ENCODE results near the gene NR2E1.

NR2E1 gene

DNA sequence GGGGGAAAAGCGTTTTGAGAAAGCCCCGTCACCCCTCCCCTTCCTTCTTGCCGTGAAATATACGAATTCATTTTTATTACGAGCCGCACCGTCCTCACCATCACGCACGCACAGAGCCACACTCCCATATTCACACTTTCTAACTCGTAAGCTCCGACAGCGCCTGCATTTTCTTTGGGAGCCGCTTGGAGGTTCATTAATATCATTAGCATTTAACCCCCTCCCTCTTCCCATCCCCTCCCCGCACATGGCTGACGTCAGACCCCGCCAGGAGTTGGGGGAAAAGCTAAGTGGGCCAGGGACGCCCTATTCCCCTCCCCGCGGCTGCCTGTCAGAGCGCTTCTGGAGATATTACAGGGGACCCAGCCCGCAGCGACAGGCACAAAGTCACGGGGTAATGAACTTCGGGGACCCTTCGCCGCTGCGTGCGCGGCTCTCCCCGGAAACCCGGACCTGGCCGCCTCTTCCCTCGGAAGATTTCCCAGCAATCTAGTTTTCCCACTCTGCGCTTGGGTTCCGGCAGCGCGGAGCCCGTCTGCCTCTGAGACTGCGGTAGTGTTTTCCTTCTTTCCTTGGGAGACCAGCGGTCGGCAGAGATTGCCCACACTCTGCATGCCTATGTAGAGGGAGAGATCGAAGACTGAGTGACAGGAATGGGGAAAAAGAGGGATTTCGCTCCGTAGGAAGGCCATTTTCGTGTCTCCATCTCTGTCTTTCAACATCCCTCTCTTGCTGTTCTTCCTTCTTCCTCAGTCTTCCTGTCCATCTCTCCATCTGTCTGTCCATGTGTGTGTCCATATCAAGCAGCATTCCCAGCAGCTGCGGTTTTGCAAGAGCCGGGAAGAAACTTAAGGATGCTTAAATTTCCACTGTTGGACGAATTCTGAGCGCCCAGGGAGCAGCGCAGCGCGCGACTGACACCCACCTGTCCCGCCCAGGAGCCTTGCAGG, at the start of gene NR2E1:
Gene NR2E1, plus strand, starts transcription at position 309 of the 950 bp plus-strand sequence. CDS start 744 bp downstream, outside the sequence.
- DNase-seq (ENCODE audit: low read depth in 2 of 2) = no peak

DNA sequence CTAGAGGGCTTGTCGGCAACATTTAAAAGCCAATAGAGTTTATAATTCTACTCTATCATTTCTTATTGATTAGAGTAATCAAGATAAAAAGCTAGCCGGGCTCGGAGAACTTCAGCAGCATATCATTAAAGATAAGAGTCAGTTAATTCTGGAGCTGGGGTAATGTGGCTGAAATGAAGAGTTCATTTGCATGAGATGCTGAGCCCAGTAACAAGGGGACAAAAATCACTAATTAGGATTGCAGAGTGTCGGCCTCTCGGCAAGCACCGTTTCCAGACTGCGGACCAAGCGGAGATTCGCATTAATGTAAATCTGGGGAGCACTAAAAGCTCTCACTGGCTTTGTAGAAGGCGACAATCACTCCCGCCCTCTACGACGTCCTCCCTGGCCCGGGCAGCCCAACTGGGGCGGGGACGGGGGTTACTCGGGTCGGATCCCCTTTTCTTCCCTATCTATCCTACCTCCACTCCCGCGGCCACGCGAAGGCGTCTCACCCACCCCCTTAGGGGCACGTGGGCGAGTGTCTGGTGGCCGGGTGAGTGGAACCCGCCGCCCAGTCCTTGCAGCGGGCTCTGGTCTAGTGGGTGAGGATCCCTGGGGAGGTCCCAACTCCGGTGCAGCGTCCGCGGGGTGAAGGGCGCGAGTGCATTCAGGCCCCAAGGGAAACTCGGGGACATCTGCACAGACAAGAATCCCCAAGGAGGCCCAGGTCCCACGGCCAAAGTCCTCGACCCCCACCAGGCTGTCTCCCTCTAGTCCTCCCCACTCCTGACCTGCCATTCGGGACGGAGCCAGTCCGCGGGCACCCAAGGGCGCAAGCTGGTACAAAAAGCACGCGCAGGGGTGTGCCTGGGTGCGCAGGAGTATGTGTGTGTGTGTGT, 49.0 kb upstream of the NR2E1 start:
- DNase-seq (ENCODE audit: low read depth in 2 of 2) = no peak

GRCh38 chr6:108117427-108118358, 48.1 kb upstream of the NR2E1 start:
- DNase-seq (ENCODE audit: low read depth in 2 of 2) = no peak

GRCh38 chr6:108118359-108118724, 47.5 kb upstream of the NR2E1 start:
- DNase-seq (ENCODE audit: low read depth in 2 of 2) = no peak

DNA sequence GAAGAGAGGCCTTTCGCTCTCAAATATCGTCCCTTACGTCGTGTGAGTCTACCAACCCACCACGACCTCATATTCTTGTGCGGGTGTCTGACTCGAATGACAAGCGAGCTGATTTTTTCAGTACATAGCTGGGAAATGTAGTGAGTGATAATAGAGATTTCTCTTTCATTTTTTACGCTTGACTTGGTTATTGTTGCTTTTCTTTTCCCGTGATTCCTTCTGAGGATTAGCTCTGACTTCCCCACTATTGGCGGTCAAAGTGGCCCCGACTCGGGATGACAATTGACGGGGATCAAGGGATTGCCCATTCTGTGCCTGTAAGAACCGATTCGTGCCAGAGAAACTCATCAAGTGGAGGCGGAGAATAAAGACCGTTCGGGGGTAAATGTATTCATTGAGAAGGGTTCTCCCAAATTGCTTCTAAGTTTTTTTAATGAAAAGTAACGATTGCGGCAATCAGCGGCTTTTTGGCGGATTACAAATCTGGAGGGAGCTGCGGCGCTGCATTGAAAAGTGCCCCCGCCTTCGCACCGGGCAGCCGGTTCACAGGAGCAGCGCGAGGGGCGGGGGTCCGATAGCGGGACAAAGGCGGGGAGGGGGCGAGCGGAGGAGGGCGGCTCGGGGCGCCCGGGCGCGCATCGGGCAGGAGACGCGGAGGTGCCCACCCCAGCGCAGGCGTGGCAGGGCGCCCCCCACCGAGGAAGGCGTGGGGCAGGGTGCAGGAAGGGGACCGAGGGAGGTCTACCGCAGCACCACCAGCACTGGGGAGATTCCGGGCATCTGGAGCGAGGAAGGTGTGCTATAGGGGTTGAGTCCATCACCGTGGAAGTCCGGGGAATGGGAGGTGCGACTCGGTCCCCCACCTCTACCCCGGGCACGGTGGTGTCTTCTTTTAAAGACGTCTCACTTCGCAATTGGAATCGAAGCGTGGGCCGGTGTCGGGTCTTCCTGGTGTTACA, 46.7 kb upstream of the NR2E1 start:
- no peak for DNase-seq (ENCODE audit: low read depth in 2 of 2)

- DNase-seq (ENCODE audit: low read depth in 2 of 2) = no peak
These were observed 46.1 kb upstream of the NR2E1 start for GRCh38 chr6:108119769-108120141.

DNA sequence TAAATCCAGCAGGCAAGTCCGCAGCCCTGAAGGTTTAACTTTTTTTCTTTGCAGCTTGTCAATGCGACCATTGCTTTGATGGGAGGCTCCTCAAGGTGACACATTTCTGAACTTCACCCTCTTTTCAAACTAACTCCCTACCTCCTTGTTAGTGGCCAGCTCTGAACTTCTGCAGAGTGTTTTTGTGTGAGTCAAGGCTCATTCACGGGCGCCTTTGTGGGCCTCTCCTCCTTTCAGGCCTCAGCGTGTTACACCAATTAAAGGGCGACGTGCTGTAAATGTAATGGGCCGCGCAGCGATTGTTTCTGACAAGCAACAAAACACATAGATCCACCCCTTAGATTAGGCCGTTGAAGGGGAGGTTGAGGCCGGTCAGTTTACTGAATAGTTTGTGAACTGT, 45.5 kb upstream of the NR2E1 start:
- DNase-seq (ENCODE audit: low read depth in 2 of 2) = no peak

- DNase-seq (ENCODE audit: low read depth in 2 of 2) = no peak
These were observed 44.2 kb upstream of the NR2E1 start for GRCh38 chr6:108121612-108122011.

GRCh38 chr6:108123481-108123929, 42.3 kb upstream of the NR2E1 start:
- DNase-seq (ENCODE audit: low read depth in 2 of 2) = no peak

DNA sequence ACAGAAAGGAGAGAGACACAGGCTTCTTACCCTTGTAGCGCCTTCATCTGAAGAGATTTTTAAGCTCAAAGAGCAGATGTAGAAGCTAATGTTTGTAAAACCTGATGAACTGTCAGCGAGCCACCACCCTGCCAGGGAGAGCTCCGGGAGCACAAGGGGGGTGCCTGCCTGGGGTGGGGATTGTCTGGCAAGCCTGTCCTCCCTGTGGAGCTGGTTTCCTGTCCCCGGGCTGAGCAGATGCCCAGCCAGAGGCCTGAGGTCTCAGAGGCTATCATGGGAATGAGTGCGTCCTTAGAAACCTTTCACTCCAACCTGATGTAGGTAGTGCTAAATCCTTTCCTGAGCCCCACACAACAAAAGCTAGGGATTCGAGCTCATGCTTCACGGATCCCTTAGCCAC, 41.9 kb upstream of the NR2E1 start:
- no peak for DNase-seq (ENCODE audit: low read depth in 2 of 2)

DNA sequence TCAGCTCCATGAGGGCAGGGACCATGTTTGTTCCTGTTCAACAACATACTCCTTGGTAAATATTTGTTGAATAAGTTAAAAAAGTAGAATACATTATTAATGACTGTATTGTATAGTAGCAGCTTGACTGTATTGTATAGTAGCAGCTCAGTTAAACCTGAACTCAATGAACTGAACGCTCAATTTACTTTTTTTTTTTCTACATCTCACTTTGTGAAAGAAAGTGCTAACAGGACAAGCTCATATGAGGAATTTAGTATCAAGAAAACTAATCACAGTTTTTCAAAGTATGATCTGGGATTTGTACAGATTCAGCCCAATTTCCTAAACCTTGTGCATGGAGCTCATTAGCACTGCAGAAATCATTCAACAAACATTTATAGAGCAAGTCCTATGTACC, 38.8 kb upstream of the NR2E1 start:
- DNase-seq (ENCODE audit: low read depth in 2 of 2) = no peak

GRCh38 chr6:108127826-108128225, 38.0 kb upstream of the NR2E1 start:
- no peak for DNase-seq (ENCODE audit: low read depth in 2 of 2)

DNA sequence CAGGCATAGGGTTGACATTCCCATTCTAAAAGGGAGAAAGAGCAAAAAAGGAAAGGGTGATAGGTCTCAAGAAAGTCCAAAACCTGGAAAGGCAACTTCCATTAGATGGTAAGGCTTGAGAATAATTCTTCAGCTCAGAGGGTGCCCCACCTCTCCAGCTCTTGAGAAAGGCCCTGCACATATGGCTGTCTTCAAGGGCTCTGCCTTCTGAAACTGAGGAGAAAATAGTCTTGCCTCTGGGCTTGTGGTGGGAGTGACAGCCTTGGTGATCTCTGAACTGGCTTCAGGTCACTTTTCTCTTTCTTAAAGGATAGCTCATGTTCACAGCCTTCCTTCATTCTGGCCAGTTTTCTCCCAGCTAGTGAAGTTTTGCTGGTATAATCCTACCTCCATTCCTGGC, 35.6 kb upstream of the NR2E1 start:
- DNase-seq (ENCODE audit: low read depth in 2 of 2) = no peak

DNA sequence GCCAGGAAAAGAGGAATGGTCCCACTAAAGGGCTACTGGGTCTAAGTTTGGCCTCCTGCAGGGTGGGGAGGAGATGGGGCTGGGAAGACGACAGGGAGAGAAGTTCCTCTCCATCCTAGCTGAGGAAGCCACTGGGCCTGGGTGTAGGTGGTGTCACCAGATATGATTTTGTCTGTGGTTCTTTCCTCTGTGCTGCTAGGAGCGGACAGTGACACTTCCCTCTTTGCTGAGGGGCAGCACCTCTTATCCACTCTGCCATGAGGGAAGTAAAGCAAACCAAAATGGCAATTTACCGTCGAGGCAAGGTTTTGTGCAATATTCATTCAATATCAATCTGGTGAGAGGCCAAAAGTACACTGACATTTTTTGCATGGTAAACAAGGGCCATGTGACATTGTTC, 33.0 kb upstream of the NR2E1 start:
- DNase-seq (ENCODE audit: low read depth in 2 of 2) = no peak

GRCh38 chr6:108133594-108134179, 32.1 kb upstream of the NR2E1 start:
- DNase-seq (ENCODE audit: low read depth in 2 of 2) = peak; percentile 44 to 53

DNA sequence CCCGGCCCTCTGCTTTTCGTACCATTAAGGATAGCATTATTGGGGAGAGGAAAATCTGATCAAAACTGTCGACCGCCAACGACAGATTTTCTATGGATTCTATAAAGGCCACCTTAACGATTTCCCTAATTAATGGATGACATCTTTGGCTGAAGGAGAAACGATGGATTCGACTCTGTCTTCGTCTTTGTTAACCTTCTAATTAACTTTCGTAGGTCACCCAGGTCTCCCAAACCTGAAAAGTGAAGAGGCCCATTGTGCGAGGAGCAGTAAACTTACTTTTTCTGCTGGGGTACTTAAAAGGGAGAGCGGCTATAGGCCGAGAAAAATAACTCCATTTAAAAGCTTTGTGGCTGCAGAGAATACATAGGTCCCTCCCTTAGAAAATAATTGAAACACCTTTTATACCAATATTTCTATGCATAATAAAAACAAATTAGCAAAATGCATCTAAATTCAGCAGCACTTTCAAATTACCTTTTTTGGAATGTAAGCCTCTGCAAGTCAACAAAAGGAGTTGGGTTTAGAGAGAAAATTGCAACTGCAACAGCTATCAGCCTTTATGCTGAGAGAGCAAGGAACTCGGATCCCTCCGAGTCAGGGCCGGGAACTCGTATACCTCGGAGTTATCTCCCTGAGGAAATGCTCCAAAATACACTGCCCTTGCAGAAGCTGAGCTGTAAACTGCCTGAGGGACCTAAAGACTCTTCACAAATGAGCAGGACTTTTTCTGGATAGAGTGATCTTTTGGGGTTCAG, 31.4 kb upstream of the NR2E1 start:
- no peak for DNase-seq (ENCODE audit: low read depth in 2 of 2)

DNA sequence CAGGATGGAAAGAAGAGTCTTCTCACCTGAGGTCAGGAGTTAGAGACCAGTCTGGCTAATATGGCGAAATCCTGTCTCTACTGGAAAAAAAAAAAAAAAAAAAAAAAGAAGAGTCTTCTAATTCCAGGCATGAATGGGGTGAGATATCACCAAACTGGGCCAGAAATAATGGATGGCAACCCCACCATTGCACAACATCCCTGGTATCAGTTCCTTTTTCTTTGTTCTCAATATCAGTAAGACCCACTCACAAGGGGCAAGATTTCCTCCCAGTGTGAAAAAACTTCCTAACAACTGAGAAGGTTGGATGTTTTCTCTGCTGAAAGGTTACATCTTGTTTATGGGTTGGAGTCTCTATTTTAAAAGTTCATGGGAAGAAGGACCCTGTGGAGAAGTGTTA, 23.6 kb upstream of the NR2E1 start:
- no peak for DNase-seq (ENCODE audit: low read depth in 2 of 2)

GRCh38 chr6:108145639-108146038, 20.2 kb upstream of the NR2E1 start:
- no peak for DNase-seq (ENCODE audit: low read depth in 2 of 2)

GRCh38 chr6:108152446-108152845, 13.4 kb upstream of the NR2E1 start:
- DNase-seq (ENCODE audit: low read depth in 2 of 2) = no peak
